Occipital lobe (tissue), 2 donors: Measurements from ENCODE around the gene SPRTN. TPM values are rescaled to one million over a fixed set of nuclear protein-coding genes. Genes with fewer than 3 reads are reported as not detected.

Source experiments
- DNase-seq: peaks from one replicate; lab custom pipeline; 2025; lab: John Stamatoyannopoulos, UW
- total RNA-seq: library from RNA; depleted of rRNA; stranded (reverse); fragments of >200 nt; gene quantifications from one replicate; pipeline ENCODE4 v1.2.3, GENCODE V29; 2014

SPRTN gene
- total RNA-seq, 1 donor from 2014 or later, result 15.9 TPM

DNA sequence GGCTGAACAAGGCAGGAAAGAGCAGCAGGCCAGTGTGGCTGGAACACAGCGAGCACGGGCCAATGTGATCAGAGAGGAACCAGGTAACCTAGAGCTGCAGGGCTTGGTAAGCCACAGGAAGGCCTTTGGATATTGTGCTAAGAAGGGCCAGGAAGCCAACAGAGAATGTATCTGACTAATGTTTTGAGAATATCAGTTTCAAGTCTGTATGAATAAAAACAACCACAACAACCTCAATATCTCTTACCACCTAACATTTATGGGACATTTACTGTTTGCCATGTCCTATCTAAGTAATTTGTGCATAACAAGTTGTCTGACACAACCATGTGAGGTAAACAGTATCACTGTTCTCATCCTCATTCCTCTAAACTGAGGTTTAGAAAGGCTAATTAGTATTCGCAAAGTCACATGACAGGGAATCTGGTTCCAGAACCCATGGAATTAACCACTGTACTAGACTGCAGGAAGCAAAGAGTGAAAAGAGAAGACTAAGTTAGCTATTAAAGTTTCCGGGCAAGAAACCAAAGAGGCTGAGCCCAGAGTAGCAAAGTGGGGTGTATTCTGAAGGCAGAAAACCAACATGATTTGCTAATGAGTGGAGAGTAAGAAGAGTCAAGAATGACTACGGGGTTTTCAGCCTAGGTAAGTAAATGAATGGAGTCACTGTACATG, 38.9 kb downstream of the SPRTN start:
- DNase-seq, result no peak

DNA sequence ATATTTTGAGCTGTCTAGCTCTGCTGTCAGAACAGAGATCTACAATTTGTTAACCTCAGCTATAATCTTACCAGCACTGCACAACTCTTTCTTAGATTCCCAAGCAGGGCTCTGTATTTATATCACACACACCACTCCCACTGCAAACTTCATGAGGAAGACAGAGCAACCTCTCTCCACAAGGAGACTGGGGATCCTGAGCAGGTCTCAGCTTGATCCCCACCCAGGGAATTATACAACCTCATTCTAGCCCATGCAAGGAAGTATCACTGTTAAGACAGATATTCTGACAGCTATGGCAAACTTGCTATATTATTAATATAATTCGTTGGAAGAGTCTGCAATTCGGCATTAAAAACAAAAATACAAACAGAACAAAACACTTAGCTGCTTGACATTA, 43.6 kb downstream of the SPRTN start:
- no peak for DNase-seq

DNA sequence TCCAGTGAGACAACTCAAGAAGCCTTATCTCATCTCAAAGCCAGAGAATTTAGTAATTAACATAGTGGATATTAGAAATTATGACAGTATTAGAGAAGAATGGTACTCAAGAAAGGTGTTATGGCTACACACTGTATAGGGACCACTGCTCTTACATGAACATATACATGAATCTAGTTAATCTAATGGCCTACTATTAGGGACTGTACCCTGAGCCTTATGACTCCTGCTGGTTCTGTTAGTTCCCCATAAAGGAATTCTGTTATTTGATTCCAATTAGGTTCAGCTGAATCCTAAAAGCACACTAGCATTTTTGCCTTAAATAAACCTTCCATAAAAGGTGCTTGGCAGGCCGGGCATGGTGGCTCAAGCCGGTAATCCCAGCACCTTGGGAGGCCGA, 44.3 kb downstream of the SPRTN start:
- DNase-seq, result no peak

DNA sequence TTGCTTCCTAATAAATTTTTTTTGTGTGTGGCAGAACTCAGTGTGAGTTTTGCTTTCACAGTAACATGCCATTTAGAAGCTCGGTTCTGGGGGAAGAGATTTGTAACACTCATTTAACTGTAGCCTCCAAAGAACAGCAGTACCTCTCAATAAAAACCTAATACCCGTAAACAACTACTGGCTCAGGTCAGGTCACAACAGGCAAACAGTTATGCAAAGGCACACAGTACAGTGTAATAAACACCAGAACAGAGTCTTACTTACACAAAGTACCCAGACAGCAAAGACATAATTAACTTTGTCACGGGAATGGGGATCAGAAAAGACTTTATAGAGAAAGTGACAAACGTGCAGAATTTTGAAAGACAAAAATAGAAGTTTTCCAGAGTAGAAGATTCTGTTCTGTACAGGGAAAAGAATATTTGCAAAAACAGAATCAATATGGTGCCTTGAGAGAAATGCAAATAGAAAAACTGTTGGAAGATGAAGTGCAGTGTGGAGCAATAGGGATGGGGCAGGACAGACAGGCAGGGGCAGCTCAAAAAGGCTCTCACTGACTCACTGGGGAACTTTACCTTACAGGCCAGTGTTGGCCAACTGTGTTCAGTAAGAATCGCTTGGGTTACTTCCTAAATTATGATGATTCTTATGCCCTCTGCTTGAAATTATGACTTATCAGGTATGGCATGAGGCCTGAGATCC, 45.2 kb downstream of the SPRTN start:
- DNase-seq, result no peak

DNA sequence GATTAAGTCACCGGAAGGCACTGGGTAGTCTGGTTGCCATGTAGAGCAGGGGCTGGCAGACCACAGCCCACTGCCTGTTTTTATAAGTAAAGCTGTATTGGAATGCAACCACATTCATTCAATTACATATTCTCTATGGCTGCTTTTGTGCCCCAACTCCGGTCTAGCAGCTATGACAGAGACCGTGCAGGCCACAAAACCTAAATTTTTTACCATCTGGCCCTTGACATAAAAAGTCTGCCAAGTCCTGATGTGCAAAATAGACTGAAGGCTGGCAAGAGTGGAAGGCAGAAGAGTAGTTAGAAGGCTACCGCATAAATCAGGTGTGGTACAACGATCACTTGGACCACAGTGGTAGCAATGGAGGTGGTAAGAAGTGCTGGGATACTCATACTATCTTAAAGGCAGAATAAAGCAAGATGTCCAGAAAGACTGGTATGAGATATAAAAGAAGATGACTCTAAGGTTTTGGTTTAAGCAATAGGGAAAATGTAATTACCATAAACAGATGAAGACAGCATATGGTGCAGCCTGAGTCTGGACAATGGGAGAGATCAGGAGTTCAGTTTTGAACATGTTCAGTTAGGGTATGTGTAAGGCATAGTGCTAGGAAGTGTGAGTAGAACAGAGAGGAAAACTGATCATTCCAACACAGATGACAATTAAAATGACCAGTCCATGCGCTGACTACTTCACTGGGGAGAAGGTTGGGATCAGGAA, 46.8 kb downstream of the SPRTN start:
- DNase-seq, result no peak

DNA sequence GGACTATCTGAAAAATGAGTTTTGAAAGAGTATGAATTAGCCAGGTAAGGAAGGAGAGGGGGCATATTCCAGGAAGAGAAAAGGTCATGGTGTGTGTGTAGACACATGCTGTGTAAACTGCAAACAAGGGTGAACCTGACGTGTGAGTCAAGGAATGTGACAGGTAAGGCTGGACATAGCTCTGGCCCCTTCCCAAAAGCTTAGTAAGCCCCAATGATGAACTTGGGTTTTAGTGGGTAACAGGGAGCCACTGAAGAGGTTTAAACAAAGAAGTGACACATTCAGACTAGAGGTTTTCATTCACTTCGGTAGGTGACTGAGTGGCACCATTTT, 47.3 kb downstream of the SPRTN start:
- no peak for DNase-seq

DNA sequence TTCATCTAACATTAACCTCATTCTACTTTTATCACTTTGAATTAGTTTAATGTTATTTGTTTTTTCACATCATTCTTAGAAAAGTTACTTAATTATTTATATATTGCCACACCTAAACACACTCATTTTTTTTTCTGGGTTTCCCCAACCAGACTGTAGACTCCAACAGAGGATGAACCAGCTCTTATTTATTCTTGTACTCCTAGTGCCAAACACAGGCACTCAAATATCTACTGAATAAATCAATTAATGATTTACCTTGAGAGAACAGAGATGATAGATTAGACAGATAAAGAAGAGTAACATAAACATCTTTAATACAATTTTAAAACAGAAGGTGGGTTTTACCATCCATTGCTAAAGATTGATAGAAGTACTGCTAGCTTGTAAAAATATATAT, 48.4 kb downstream of the SPRTN start:
- DNase-seq, result no peak

DNA sequence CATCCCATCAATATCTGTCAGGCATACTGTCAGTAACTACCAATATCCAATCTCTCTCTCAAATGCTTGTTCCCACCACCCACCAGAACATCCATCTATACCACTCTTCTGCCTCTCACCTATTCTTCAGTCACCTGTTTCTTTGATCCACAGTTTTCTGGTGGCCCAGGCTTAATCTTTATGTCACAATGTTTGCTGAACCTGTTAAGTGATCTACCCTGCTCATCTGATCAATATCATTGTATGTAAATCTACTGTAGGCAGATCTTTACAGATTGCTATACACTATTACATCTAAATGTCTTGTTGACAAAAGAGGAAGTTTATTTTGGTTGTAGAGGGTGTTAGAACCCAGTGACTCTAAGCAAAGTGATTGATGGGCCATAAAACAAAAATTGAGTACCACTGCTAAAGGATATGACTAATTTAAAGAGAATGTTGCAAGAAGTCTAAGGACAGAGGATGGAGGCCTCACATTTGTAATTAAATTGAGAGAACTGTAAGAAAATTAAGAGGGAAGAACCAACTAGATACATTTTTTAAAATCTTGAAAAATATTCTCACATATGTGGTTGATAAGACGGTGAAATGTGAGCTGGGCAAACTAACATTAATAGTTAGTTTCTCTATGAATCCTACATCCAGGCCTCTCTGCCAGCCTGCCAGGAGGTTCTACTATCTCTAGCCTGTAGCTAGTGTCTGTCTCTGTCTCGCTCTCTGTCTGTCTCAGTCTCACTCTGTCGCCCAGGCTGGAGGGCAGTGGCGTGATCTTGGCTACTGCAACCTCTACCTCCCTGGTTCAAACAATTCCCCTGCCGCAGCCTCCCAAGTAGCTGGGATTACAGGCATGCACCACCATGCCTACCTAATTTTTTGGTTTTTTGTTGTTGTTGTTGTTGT, 49.9 kb downstream of the SPRTN start:
- DNase-seq, result no peak

DNA sequence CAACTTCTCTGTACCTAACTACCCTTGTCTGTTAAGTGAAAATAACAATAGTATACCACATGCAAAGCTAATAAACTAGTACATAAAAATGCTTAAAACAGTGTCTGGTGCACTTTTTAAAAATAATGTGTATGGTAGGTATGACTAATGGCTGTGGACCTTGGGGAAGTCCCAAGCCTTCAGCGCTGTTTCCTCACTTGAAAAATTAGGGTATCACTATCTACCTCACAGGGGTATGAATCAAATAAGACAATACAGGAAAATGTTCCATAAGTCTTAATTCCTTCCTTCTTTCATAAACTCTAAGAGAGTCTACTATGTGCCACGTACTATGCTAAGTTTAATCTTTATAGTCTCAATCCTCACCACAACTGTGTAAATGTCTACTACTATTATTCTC, 52.0 kb downstream of the SPRTN start:
- DNase-seq, result no peak

DNA sequence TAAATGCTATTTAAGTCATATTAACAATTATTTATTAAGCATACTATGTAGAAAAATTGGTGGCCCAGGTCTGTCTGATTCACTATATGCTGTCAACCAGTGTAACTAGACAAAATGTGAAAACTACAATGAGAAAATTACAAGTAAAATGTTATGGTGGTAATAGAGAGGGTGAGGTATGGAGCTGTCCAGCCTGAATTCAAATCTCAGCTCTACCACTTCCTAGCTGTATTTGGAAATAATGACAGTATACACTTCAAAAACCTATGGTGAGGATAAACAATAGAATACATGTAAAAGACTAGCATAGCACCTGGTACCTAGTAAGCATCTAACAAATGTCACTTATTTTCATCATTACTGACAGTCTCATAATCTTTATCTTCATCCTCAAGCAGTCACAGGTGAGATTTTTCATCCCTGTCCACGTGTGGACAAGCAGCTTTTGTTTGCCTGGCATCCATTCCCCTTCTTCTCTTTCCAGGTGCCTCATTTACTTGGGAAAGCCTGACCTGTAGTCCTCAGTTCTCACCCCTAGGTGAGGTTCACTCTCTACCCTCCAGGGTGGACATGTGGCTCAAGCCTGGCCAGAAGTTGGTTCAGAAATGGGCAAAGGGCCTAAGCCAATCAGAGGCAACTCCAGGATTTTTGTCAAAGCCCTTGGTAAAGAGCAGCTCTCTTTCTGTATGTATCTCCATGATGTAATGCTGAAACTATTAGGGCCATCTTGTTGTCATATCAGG, 54.5 kb downstream of the SPRTN start:
- no peak for DNase-seq

DNA sequence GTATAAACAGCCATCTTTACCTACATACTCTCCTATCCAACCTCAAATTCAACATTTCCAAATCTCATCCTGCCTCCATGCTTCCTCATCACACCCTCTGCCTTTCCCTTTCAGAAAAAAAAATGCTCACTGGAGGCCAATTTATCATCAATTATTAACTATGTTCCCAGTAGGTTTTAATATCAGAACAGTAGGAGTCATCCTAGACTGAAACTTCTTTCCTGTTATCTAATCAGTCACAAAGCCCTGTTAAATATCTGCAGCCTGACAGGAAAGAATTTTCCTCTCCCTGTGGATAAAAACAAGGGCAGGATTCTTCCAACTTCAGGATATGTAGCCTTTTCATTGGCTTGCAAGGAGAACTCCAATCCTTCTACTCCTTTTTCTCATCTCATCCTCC, 55.6 kb downstream of the SPRTN start:
- DNase-seq, result no peak

DNA sequence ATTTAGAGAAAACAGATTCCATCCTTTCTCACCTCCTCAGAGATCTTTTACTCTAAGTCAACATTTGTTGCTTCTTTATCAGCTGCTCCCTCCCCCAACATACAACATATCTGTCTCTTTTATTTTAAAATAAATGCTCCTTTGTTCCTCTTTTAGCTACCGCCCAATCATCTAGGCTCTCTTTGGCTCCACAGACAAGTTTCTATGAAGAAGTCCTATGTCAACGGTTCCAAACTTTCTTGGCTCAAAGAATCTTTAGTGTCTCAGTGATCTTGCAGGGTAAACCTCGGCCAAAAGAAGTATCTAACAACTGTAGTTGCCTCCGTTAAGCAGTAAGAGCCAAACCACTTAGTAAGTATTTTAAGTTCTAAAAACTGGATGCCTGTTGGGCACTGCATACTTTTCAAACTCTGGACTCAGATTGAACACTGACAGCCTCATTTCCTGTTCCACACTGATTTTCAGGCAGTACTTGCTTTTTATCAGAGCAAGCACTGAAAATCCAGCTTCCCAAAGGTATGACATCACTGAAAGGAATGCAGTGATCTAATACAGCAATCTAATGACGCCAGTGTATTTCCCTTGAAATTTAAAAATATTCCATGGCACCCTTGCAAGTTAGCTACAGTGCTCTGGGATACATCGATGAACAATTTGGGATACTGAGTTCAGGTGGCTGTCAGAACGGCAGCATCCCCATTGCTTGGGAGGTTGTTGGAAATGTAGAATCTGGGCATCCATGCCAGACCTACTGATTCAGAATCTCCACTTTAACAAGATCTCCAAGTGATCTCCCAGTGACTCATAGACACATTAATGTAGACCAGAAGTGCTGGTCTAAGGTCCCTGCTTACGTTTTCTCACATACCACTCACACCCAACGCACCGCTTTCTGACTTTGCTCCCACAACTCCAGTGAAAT, 57.2 kb downstream of the SPRTN start:
- no peak for DNase-seq

DNA sequence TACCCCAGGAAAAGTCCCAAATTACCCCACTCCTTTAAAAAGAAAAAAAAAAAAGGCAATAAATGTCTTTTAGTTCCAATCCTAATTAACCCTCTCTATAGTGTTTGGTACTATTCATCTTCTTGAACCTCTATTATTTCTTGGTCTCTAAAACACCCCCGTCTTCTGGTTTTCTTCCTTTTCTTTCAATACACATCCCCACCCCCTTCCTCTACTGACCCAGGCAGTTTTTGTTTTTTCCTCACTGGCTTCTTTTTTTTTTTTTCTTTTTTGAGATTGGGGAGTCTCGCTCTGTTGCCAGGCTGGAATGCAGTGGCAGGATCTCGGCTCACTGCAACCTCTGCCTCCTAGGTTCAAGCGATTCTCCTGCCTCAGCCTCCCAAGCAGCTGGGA, 57.9 kb downstream of the SPRTN start:
- DNase-seq, result no peak

DNA sequence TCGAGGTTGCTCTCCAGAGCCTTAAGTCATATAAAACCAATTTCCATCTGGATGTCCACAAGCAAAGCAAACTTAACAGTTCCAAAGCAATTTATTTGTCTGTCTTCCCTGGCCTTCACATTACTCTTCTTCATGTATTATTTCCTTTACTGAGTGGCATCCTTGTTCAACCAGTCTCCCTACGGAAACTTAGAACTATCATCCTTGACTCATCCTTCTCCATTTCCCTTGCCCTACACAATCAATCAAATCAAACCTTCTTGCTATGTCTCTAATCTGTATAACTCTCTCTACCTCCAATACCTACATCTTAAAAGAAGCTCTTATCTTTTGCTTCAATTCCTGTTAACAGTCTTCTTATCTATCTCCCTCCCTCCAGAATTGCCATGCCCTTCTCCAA, 58.5 kb downstream of the SPRTN start:
- no peak for DNase-seq

DNA sequence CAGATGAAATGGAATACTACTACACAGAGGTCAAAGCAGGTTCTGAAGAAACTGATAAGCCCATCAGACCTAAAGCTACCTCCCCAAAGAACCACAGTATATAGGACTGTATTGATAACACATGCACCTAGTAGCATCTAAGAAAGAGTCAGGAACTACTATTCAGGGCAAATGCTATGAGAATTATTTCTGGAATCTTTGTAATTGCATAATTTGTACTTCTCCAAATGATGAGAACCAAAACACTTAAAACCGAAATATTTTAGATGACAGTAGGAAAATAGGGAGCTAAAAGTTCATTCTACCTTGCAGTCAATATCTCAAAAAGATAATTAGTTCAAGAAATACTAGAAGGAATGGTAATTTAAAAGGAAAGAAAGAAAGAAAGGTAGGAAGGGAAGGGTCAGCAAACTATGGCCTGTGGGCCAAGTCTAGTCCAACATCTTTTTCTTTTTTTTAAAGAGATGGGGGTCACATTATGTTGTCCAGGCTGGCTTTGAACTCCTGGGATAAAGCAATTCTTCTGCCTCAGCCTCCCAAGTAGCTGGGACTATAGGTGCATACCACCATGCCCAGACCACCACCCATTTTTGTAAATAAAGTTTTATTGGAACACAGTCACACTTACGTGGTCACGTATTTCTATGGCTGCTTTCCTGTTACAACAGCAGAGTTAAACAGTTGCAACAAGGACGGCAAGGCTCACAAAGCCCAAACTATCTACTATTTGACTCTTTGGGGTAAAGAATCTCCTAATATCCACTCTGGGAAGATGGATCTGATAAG, 60.0 kb downstream of the SPRTN start:
- no peak for DNase-seq

DNA sequence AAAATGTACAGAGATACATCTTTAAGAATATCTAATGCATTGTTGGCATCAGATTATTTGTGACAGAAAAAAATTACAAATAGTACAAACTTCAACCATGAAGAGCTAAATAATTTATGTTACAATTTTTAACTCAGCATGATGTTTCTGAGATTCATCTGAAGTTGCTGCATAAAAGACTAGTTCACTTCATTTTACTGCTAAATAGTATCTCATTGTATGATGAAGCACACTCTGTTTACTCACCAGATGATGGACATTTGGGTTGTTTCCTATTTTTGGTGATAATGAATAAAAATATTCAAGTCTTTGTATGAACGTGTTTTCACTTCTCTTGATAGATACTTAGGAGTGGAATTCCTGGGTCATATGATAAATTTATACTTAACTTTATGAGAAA, 63.4 kb downstream of the SPRTN start:
- no peak for DNase-seq

DNA sequence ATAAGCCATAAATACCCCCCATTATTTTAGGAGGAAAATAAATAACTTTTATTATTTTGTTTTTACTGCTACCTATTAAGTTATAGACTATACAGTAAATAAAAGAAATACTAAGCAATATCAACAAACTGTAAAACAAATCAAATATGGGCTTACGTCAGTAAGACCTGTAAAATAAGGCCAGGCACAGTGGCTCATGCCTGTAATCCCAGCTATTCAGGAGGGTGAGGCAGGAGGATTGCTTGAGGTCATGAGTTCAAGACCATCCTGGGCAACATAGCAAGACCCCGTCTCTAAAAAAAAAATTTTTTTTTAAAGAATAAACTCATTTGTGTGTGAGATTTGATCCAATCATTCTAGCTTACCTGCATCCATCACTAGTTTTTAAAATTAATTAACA, 66.2 kb downstream of the SPRTN start:
- DNase-seq, result no peak
